GM21423 (cell line): ENCODE measurements around the gene TP53BP2.
"Not testable (repeated sequence)": the region's sequence is repeated elsewhere in the genome, so short reads cannot be mapped to it uniquely, and the experiment has no call there.

ENCODE experiments used
- ATAC-seq: cut with Tn5 transposase; IDR thresholded peaks from one replicate; pipeline ENCODE4 v1.9.1; 2021; ENCODE audit warnings: mild to moderate bottlenecking, moderate library complexity; ENCODE audit not compliant: unreplicated experiment

Gene TP53BP2

DNA sequence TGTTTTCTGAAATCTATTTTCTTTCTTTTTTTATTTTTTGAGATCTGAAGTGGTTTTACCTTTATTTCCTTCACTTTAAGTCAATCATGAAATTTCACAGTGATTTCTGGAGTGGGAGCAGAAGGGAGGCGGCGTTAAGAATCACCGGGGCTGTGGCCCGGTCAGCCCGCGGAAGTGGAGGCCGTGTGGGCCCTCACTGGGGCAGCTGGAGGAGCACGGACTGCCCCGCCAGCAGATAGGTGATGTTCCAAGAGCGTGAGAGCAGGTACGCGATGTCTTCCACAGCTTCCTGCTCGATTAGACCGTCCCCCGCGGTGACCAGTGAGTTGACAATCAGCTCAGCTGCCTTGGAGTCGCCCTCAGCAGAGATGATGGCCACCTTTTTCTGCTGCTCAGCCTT, 10.6 kb upstream of the TP53BP2 start:
- ATAC-seq: no peak

DNA sequence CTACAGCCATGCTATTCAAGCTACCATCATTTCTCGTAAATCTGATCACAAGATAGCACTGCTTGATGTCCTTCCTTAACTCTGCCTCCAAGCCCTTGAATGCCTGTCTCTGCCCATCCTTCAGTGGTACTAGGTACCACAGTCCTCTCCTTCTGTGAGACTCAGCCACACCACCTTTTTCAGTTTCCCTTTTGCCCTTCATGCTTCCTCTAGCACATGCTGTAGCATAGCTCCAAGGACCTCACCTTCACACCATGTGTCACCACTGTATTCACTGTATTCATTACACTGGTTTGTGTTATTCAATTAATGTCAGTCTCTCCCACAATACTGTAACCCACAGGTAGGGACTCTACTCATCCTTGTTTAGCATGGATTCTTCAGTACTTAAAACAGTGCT, 8.0 kb upstream of the TP53BP2 start:
- ATAC-seq: peak; percentile 64

DNA sequence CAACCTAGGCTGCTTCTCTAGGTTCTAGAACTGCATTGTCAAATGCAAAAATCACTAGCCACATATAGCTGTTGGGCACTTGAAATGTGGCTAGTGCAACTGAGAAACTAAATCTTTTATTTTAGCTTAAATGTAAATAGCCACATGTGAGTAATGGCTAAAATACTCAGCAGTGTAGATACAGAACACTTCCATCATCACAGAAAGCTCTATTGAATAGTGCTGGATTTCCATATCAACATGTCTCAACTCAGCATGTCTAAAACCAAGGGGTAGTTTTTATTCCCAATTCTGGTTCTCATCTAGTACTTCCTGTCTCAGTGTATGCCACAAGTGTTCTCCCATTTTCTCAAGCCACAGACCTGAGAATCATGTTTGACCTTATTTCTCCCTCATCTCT, 7.5 kb upstream of the TP53BP2 start:
- no peak for ATAC-seq

DNA sequence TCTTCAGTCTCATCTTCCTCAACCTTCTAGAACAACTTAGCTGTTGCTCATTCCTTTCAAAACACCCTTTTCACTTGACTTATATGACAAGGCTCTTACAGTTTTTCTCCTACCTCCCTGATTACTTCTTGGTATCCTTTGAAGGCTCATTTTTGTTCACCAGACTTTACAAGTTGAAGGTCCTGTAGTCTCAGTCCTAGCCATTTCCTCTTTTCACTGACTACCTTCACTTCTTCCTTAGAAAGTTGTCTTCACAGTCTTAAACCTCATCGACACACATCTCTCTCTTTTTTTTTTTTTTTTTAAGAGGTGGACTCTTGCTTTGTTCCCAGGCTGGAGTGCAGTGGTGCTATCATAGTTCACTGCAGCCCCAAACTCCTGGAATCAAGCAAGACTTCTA, 6.6 kb upstream of the TP53BP2 start:
- ATAC-seq: no peak

DNA sequence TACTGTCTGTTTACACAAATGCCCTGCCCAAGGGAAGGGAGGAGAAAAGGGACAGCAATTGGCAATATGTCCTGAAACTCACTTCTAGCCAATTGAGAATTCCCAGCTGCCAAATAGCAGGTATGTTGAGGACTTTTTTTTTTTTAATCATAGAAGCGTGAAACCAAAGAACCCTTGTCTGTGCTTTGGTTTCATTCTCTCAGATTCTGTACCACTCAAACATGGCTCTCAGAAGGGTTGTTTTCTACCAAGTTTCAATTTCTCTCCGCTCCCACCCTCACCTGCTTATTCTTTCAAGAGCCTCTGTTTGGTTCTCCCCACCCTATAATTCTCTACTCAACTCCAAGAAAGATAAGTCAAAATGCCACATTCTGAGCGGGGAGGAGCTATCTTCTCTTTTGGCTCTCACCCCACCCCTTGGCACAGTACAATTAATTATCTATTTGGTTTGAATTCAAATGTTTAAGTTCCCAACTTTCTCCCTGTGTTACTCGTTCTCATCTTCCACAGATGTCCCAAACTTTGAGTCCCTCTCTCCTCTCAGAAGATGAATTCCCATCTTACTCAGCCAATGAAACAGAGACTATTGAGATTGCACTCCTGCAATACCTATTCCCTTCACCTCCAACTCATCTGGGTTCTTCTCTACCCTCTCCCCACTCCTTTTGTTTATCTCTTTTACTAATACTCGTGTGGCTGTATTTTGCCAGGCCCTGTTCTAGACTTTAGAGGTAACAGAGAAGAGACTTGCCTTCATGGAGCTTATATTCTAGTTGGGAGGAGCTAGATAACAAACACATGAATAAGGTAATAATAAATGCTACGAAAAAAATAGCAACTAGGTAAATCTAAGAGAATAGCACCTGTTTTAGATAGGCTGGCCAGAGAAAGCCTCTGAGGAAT, 3.9 kb upstream of the TP53BP2 start:
- no peak for ATAC-seq

DNA sequence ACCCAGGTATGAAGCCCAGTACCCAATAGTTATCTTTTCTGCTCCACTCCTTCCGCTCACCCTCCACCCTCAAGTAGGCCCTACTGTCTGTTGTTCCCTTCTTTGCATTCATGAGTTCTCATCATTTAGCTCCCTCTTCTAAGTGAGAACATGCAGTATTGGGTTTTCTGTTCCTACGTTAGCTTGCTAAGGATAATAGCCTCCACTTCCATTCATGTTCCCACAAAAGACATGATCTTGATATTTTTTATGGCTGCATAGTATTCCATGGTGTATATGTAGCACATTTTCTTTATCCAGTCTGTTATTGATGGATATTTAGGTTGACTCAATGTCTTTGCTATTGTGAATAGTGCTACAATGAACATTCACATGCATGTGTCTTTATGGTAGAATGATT, 2.8 kb upstream of the TP53BP2 start:
- no peak for ATAC-seq

DNA sequence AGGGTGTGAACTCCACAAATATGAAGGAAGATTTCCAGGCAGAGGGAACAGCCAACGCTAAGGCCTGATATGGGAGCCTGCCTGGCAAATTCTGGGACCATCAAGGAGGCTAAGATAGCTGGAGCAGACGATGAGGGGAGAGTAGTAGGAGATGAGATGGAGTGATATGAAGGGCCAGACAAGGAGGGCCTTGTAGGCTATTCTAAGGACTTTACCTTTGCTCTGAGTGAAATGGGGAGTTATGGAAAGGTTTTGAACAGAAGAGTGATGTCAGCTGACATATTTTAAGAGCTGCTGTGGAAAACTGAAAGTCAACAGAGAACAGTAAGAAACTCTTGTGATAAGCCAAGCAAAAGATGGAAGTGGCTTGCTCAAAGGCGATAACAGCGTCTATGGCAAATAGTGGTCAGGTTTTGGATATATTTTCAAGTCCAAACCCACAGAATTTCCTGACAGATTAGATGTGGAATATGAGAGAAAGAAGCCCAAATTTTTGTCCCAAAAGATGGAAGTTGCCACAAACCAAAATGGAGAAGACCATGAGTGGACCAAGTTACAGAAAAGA, 2.1 kb upstream of the TP53BP2 start:
- ATAC-seq: no peak

DNA sequence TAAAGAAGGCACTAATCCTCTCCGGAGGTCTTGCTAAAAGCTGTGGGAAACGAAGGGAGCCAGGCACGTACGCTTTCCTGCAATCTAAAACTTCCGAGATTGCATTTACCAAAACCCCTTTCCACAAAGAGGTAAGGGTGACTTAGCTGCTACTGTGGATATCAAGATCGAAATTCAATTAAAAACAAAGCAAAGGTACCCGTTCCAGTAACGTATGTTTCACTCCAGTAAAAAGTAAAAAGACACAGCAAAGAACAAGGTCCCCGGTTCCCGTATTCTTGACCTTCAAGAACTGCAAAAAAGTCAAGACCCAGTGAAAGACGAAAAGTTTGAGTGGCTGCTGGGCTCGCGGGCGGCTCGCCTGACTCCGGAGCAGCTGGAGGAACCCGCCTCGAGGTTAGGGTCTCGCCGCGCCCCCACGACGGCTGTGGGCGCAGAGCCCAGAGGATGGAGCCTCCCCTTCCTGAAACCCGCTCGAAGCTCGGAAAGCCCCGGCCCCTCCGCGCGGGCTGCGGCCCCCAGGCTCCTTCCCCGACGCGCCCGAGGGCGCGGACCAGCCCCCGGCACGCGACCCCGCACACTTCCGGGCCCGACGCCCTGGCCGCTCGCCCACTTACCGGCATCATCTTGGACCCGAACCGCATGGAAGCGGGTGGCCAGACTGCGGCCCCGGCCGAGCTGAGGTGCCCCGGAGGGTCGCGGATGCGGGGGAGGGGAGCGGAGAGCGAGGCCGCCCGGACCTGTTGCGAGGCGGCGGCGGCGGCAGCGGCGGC, 524 bp downstream of the TP53BP2 start:
- peak; percentile 24 for ATAC-seq

DNA sequence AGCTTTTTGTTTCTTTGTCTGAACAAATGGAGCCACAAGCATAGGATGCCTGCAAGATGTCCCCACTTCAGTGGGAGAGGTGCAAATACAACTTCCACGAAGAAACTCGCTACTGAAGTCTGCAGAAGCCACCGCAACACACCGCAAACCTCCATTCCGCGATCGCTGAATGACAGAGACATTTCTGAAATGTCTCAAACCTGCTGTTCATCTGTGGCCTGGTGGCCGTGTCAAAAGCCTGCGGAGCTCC, 1.0 kb downstream of the TP53BP2 start:
- ATAC-seq: no peak

DNA sequence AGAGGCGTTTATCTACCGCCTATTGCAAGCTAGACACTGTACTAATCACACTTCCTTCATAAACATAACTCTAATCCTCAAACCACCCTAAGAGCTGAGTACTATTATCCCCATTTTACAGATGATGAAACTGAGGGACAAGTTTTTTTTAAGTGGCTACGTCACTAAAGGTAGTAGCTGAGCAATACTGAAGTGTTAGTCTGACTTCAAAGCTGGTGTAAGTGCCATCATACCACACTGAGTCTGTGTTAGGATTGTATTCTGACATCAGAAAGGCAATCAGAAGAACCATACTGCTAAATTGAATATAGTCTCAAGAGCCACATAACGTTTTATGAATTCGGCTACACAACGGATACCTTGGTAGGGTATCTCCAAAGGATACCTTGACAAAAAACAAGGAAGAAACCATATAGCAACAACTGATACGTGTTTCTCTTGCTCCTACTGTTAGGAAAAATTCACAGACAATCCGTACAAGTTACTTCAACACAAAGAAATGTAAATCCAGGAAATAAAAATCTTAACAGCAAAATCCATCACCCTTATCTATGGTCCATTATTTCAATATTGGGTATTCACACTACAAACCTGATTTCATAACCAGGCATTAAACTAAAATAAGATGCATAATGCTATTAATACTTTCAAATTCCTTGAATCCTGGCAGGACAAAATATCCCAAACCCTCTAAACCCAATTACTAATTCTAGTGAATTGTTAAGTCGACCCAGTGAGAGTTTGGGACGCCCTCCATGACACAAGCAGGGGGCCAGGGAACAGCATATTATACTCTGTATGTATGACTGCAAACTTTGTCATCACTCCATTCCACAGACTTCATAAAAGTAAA, 1.6 kb downstream of the TP53BP2 start:
- ATAC-seq: no peak

DNA sequence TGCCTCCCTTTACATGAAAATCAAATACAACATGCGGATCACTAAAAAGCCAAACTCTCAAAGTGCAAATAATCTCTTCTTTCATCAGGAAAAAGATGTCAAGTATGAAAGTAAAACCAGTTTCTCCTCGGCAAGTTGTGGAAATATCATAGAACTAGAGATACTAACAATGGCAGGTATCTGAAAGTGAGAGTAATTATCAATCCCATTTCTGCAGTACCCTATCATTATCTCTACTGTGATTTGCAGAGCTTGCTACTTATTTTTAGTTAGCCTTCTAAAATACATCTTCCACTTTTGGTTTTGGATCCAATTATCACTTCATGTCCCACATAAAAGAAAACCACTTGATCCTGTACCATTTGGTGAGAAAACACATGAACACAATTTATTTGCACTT, 3.0 kb downstream of the TP53BP2 start:
- no peak for ATAC-seq

DNA sequence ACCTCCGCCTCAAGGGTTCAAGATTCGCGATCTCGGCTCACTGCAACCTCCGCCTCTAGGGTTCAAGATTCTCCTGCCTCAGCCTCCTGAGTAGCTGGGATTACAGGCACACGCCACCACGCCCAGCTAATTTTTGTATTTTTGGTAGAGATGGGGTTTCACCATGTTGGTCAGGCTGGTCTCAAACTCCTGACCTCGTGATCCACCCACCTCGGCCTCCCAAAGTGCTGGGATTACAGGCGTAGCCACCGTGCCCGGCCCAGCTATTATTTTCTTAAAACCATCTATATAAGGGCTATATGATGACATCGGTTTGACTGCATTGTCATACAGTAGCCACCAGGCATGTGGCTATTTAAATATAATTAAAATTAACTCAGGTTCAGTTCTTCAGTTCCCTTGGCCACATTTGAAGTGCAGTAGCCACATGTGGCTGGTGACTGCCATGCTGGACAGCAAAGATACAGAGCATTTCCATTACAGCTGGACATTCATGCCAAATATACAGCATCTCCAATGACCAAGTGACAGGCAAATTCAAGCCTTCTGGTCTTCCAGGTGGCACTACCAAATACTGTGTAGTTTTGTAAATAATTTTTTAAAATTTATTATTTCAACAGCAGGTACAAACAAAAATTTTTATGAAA, 3.6 kb downstream of the TP53BP2 start:
- ATAC-seq: not testable (repeated sequence)

DNA sequence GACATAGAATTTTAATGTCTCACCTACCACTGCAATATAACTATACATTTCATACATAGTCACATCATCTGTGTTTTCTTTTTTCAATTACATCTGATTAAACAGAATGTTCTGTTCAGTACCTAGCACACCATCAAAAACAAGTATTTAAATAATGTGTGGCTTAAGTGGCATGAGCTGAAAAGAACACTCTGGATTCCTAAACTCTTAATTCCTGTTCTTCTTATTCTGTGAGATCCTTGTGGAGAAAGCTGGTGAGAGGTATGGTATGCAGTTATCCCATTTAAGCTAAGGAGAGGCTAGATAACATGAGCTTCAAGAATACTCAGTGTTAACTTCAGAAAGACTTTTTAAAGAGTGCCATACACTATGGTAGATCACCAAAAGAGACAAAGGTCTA, 5.5 kb downstream of the TP53BP2 start:
- ATAC-seq: no peak

DNA sequence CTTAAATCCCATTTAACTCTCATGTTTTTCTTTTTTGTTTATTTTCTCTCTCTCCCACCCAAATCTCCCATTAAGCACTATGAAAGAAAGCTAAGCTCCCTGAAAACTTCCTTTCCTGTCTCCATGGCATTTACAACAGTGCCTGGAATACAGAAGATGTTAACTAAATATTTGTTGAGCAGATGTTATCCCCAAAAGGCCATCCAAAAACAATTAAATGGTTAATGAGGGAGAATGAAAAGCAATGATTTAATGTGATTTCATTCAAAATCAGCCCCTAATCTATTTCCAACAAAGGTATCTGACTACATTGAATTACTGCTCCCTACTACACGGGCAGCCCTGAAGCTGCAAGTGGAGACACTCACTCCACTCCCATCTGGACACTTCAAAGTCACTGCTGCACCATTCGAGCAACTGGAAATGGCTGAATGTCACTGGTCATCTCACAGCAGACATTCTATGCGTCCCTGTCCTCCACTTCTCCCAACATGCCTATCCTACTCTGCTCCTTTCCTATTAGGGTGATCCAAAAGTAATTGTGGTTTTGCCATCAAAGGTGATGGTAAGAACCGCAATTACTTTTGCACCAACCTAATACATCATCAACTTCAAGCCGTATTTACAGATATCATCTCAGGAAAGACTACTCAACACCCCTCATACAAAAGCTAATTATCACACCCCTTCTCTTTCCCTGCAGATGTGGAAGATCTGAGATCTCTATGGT, 7.5 kb downstream of the TP53BP2 start:
- no peak for ATAC-seq

DNA sequence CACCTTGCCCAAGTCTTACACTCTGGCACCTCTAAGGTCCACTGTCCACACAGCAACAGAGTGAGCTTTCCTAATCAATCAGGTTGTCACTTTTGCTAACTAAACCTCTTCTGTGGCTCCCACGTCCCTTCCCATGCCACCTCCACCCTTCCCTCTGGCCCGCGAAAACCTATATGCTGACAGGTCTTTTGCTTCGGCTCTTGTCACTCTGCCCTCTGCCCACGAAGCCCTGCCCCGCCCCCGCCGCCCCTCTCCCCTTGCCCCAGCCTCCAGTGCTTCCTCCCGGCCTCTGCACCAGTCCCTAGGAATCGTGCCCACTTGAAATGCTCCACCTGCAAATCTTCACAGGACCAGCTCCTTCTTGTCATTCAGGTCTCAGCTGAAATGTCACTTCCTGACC, 8.1 kb downstream of the TP53BP2 start:
- ATAC-seq: no peak

DNA sequence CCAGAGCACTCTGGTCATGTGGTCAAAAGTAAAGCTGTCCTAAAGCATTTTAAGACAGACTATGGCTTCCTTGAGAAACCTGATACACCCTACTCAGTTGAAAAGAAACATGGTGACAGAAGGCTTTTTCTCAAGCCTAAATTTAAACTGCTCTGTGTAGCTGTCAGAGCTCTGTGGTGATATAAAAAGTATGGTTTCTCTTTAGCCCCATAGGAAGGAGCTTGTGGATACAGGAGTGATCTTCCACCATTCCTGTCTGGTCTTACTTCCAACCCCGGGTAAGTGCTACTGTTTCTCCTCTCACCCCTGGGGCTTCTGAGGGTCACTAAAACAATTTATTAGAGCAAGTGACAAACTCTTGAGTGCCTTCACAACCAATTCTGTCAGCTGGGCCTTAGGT, 8.5 kb downstream of the TP53BP2 start:
- no peak for ATAC-seq

DNA sequence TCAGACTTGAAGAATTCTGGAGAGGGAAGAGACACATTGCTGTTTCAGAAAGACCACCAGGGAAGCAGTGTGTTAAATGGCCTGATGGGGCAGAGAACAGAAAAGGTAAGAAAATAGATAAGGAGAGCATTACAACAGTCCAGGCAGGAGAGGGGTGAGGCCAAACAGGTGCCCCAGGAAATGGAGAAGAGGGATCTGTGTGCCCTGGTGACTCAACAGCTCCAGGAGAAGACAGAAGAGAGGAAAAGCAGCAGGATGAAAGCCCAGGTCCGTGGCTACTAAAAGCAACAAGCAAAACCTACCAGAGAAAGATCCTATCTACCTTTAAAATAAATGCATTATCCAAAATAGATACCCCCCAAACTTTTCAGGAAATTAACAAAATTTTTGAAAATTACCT, 9.2 kb downstream of the TP53BP2 start:
- ATAC-seq: no peak

DNA sequence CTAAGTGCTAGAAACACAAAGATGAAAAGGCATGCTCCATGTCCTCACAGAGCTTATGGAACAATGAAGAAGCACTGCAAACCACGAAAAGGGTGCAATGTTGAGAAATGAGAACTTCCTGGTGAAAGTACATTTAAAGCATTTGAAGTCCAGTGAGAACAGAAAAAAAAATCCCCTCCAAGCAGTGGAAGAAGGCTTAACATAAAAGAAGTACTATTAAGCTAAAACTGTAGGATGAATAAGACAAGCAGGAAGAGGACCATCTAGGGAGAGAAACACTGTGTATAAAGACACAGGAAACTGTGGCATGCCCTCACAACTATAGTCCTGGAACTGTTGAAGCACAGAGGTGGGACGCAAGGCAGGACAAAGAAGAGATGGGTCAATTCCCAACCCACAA, 10.0 kb downstream of the TP53BP2 start:
- ATAC-seq: no peak

DNA sequence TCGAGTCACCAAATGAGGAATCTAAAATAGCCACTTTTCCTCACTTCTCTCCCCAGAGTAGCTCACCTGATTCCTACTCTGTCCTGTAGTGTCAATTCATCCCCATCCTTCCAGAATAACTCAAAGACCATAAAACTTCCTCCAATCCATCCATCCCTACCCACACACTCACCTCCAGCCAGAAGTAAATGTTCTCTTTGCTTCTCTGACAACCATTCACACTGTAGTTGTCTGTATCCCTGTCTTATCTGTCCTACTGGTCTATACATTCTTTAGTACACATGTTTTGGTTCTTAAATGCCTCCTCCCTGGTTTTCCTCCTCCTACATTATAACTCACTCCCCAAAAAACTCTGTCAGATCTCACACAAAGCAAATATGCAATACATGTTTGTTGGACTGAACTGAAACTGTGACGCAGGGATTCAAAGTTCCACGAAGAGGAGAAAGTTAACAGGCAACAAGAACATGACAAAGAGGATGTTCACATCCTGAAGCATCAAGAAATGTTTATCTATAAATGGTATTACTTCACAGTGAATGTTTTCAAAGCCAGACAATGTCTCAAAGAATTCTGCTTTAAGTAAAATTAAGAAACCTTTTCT, 11.0 kb downstream of the TP53BP2 start:
- ATAC-seq: no peak

DNA sequence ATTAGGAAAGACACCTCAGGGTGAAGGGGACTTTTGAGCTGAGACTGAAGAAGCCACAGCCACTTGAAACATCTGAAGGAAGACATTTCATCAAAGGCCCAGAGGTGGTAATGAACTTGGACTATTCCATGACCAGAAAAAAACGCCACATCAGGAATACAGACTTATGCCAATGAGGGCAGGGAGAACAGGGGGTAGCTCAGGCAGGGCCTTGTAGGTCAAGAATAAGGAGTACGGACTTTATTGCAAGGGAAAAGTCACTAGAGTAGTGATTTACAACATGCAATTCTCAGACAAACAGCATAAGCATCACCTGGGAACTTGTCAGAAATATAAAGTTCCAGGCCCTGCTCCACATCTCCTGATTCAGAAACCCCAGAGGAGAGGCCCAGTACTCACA, 11.8 kb downstream of the TP53BP2 start:
- ATAC-seq: no peak
